Tibial nerve (tissue), 4 donors: ENCODE results near the gene MAP1B. TPM values are rescaled to one million over a fixed set of nuclear protein-coding genes. Genes with fewer than 3 reads are reported as not detected.

Source experiments
- DNase-seq, 2 donors: peaks; one replicate each; pipeline ENCODE4 v3.0.0-alpha.2; 2019; ENCODE audit warnings: low spot score in 2 of 2
- H3K27ac ChIP-seq, 4 donors: fragments of 200-600 bp; sonication (generic) in 3 of 4; one replicate each; pipeline ENCODE4 v1.5.1; 2017 to 2019; ENCODE audit warnings: mild to moderate bottlenecking in 1 of 4
- H3K27me3 ChIP-seq, 2 donors: fragments of 200-600 bp; sonication (generic) in 1 of 2; one replicate each; pipeline versions ENCODE4 v1.5.1 to v1.6.0; 2017 to 2019
- H3K36me3 ChIP-seq, 3 donors: fragments of 200-600 bp; sonication (generic); one replicate each; pipeline ENCODE4 v1.5.1; 2018 to 2019
- H3K4me1 ChIP-seq, 4 donors: fragments of 200-600 bp; sonication (generic) in 3 of 4; one replicate each; pipeline ENCODE4 v1.5.1; 2017 to 2019
- H3K4me3 ChIP-seq, 4 donors: fragments of 200-600 bp; sonication (generic) in 3 of 4; one replicate each; pipeline ENCODE4 v1.5.1; 2017 to 2019; ENCODE audit warnings: mild to moderate bottlenecking in 1 of 4, moderate library complexity in 1 of 4
- H3K9me3 ChIP-seq, 4 donors: fragments of 200-600 bp; sonication (generic) in 3 of 4; one replicate each; pipeline ENCODE4 v1.5.1; 2017 to 2019
- CTCF ChIP-seq, 5 experiments: fragments of 200-600 bp in 3 of 5; fragments of 450-650 bp in 2 of 5; sonication (generic) in 3 of 5; IDR thresholded peaks; one replicate each; pipeline ENCODE4 v1.5.1; 2016 to 2019; ENCODE audit warnings: antibody characterized with exemption in 5 of 5, mild to moderate bottlenecking in 3 of 5, moderate library complexity in 2 of 5
- EP300 ChIP-seq, 2 donors: sonication (generic); formaldehyde crosslinking; IDR thresholded peaks; one replicate each; pipeline ENCODE4 v1.6.1; 2017; ENCODE audit warnings: antibody characterized with exemption in 2 of 2, mild to moderate bottlenecking in 1 of 2
- POLR2A ChIP-seq, 2 donors: fragments of 450-650 bp; IDR thresholded peaks; one replicate each; pipeline ENCODE4 v1.6.1; 2017; ENCODE audit warnings: antibody characterized with exemption in 2 of 2, mild to moderate bottlenecking in 2 of 2, moderate library complexity in 2 of 2
- WGBS, 2 donors: methylation state at CpG; one replicate each; pipeline ENCODE4 v1.1.5; 2018; 5-methylcytosine and 5-hydroxymethylcytosine counted together
- total RNA-seq, 4 donors: library from RNA; depleted of rRNA; stranded (reverse); fragments of >200 nt; gene quantifications; one replicate each; pipeline ENCODE4 v1.1.0, GENCODE V29; 2016

Gene MAP1B
- 100 to 1,000 TPM; 223 to 587 (median 472) TPM for total RNA-seq

DNA sequence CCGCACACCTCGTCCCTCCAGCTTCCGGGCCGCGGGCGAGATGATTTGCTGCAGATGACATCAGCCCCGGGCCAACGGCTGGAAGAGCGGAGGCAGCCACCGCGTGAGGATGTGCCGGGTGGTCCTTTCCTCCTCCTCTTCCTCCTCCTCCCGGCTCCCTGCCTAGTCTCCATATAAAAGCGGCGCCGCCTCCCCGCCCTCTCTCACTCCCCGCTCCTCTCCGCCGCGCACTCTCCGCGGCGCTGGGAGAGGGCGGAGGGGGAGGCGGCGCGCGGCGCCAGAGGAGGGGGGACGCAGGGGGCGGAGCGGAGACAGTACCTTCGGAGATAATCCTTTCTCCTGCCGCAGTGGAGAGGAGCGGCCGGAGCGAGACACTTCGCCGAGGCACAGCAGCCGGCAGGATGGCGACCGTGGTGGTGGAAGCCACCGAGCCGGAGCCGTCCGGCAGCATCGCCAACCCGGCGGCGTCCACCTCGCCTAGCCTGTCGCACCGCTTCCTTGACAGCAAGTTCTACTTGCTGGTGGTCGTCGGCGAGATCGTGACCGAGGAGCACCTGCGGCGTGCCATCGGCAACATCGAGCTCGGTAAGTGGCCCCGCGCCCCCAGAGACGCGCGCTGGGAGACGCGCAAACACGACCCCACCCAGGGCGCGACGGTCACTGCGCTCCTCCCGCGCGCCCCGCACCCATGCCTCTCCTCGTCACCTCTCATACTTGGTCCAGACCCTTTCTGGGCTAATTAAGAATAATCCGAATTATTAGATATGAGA lies at the start of gene MAP1B:
MAP1B (plus strand) TSS at position 345 of the 770 bp plus-strand sequence; CDS start at position 402, 57 bp downstream.
- peaks cover 0 to 38% (median under 1%) of the 10 kb centered on the region in 4 donors for H3K4me1 ChIP-seq
- whole genome bisulfite sequencing, 2 donors, result 0 to 1% methylated on average over 47 to 48 of the region's 82 CpGs
- no peaks in the 10 kb centered on the region for H3K36me3 ChIP-seq
- H3K27ac ChIP-seq, result peak within 1 kb of the TSS; percentile 74 to 94 (median 88)
- DNase-seq, result peak; percentile 40 to 47
- H3K27me3 ChIP-seq, result no peaks in the 10 kb centered on the region
- peak within 1 kb of the TSS; percentile 51 to 94 (median 72) for H3K4me3 ChIP-seq
- peaks cover 0 to 9% (median 0%) of the 10 kb centered on the region in 4 donors for H3K9me3 ChIP-seq
- TF ChIP-seq EP300 (IDR thresholded peaks at IDR 0.05), result peak in 1 of 2 donors; percentile 59
- TF ChIP-seq CTCF (IDR thresholded peaks at IDR 0.05), result no peak
- TF ChIP-seq POLR2A (IDR thresholded peaks at IDR 0.05), result peak; percentile 13 to 49

DNA sequence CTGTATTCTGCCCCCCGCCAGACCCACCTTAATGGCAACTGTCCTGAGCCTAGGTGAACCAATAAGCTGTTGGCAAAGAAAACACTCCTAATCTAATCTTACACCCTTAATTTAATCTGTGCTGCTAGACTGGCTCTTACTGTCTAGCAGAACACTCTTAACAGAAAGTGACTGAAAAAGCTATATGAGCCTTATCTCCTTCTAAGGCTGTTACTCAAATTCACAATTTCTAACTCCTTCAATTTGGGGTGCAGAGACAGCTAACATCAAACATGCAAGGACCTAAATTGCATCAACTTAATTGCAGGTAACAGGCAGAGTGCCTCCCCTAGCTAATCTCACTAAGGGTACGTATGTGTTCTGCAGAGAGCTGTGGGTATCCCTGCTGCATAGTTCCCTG lies 49.5 kb upstream of the MAP1B start:
- no peak for TF ChIP-seq EP300 (IDR thresholded peaks at IDR 0.05)
- no peak for TF ChIP-seq CTCF (IDR thresholded peaks at IDR 0.05)
- no peak for TF ChIP-seq POLR2A (IDR thresholded peaks at IDR 0.05)
- WGBS, 2 donors, result 64 to 88% methylated on average over 2 of the region's 2 CpGs

GRCh38 chr5:72063219-72063819 lies 44.0 kb upstream of the MAP1B start:
- 18 to 31% methylated on average over 7 of the region's 7 CpGs for WGBS, 2 donors
- DNase-seq, result no peak
- H3K9me3 ChIP-seq, result no peaks in the 10 kb centered on the region
- no peak overlapping the region for H3K27ac ChIP-seq
- no peaks in the 10 kb centered on the region for H3K4me1 ChIP-seq
- no peak for TF ChIP-seq POLR2A (IDR thresholded peaks at IDR 0.05)
- TF ChIP-seq CTCF (IDR thresholded peaks at IDR 0.05), result no peak
- no peaks in the 10 kb centered on the region for H3K27me3 ChIP-seq
- H3K4me3 ChIP-seq, result no peak overlapping the region
- H3K36me3 ChIP-seq, result no peaks in the 10 kb centered on the region

More for the DNA sequence above, 49.5 kb upstream of the MAP1B start:
- no peaks in the 10 kb centered on the region for H3K27me3 ChIP-seq
- H3K4me1 ChIP-seq, result no peaks in the 10 kb centered on the region
- no peak overlapping the region for H3K4me3 ChIP-seq
- DNase-seq, result no peak
- H3K27ac ChIP-seq, result no peak overlapping the region
- no peaks in the 10 kb centered on the region for H3K36me3 ChIP-seq
- no peaks in the 10 kb centered on the region for H3K9me3 ChIP-seq

GRCh38 chr5:72064801-72065570 lies 42.3 kb upstream of the MAP1B start:
- Histone ChIP-seq H3K4me1 (no peaks in the 10 kb centered on the region), H3K9me3 (no peaks in the 10 kb centered on the region), H3K27me3 (no peaks in the 10 kb centered on the region), H3K27ac (no peak overlapping the region), H3K4me3 (no peak overlapping the region), H3K36me3 (no peaks in the 10 kb centered on the region)
- TF ChIP-seq CTCF (IDR thresholded peaks at IDR 0.05) (no peak), POLR2A (IDR thresholded peaks at IDR 0.05) (no peak), EP300 (IDR thresholded peaks at IDR 0.05) (no peak)
- DNase-seq, result no peak
- WGBS, 2 donors, result 42 to 77% methylated on average over 3 of the region's 3 CpGs
